ENCODE results near the gene COL4A2.

Gene COL4A2

GRCh38 chr13:110418944-110419343 is 111.9 kb downstream of the COL4A2 start:
- no peak overlapping the region for H3K4me3 ChIP-seq (ENCODE audit: low read length in 2 of 2)
- no peak overlapping the region for H3K18ac ChIP-seq (ENCODE audit: low read length)
- H3K23ac ChIP-seq (ENCODE audit: low read depth, low read length, poor library complexity), result no peak overlapping the region
- H2BK12ac ChIP-seq (ENCODE audit: low read length), result no peak overlapping the region
- H3K9me3 ChIP-seq (replicated peaks in 1 of 2; ENCODE audit: control insufficient read depth in 2 of 2, insufficient read depth in 1 of 2, low read depth in 1 of 2, low read length in 2 of 2), result peaks cover 0 to 3% of the 10 kb centered on the region in 2 donors
- no peak overlapping the region for H3K9ac ChIP-seq (ENCODE audit: low read depth, low read length, poor library complexity)
- no peak overlapping the region for H3K14ac ChIP-seq (ENCODE audit: low read length)
- H2AFZ ChIP-seq (ENCODE audit: low read length), result no peak overlapping the region
- H2BK15ac ChIP-seq (ENCODE audit: low read length), result no peak overlapping the region
- H2AK5ac ChIP-seq (ENCODE audit: low read depth, low read length), result no peak overlapping the region
- no peak overlapping the region for H3K27ac ChIP-seq (replicated peaks; ENCODE audit: low read length)
- no peak overlapping the region for H3K4me2 ChIP-seq (ENCODE audit: insufficient read depth, low read length, poor library complexity, severe bottlenecking)
- no peak overlapping the region for H3K4ac ChIP-seq (ENCODE audit: low read length)
- H3K4me1 ChIP-seq (ENCODE audit: control insufficient read depth in 2 of 2, insufficient read depth in 1 of 2, low read depth in 1 of 2, low read length in 2 of 2), result no peaks in the 10 kb centered on the region
- H3K27me3 ChIP-seq (ENCODE audit: control insufficient read depth in 3 of 3, insufficient read depth in 3 of 3, low read depth in 1 of 3, low read length in 3 of 3), result no peaks in the 10 kb centered on the region
- H2BK5ac ChIP-seq (ENCODE audit: low read length), result no peak overlapping the region
- no peak for DNase-seq (ENCODE audit: low spot score)
- no peak overlapping the region for H2BK120ac ChIP-seq (ENCODE audit: low read depth, low read length)
- no CpG with 5 or more reads among the region's 9 CpGs for WGBS, 2 donors (ENCODE audit: extremely low coverage in 2 of 2, insufficient read length in 2 of 2, insufficient replicate concordance in 1 of 2)
- peaks cover 4 to 51% of the 10 kb centered on the region in 2 donors for H3K36me3 ChIP-seq (replicated peaks in 1 of 2; ENCODE audit: control insufficient read depth in 2 of 2, insufficient read depth in 2 of 2, low read length in 2 of 2)
- no peaks in the 10 kb centered on the region for H3K79me1 ChIP-seq (ENCODE audit: low read depth, low read length)
- no peak overlapping the region for H4K8ac ChIP-seq (ENCODE audit: low read depth, low read length)
- no peak overlapping the region for H4K91ac ChIP-seq (ENCODE audit: low read depth, low read length, poor library complexity)

- no peak overlapping the region for H3K14ac ChIP-seq (ENCODE audit: low read length)
- no peak overlapping the region for H2BK5ac ChIP-seq (ENCODE audit: low read length)
- no peak overlapping the region for H3K23ac ChIP-seq (ENCODE audit: low read depth, low read length, poor library complexity)
- no peak overlapping the region for H2BK120ac ChIP-seq (ENCODE audit: low read depth, low read length)
- no peak overlapping the region for H3K27ac ChIP-seq (replicated peaks; ENCODE audit: low read length)
- no peak overlapping the region for H3K4me3 ChIP-seq (ENCODE audit: low read length in 2 of 2)
- H3K27me3 ChIP-seq (ENCODE audit: control insufficient read depth in 3 of 3, insufficient read depth in 3 of 3, low read depth in 1 of 3, low read length in 3 of 3), result no peaks in the 10 kb centered on the region
- no peak overlapping the region for H4K91ac ChIP-seq (ENCODE audit: low read depth, low read length, poor library complexity)
- H3K4ac ChIP-seq (ENCODE audit: low read length), result no peak overlapping the region
- H3K79me1 ChIP-seq (ENCODE audit: low read depth, low read length), result no peaks in the 10 kb centered on the region
- DNase-seq (ENCODE audit: low spot score), result no peak
- H3K4me2 ChIP-seq (ENCODE audit: insufficient read depth, low read length, poor library complexity, severe bottlenecking), result no peak overlapping the region
- no peak overlapping the region for H2AFZ ChIP-seq (ENCODE audit: low read length)
- H2AK5ac ChIP-seq (ENCODE audit: low read depth, low read length), result no peak overlapping the region
- no peaks in the 10 kb centered on the region for H3K4me1 ChIP-seq (ENCODE audit: control insufficient read depth in 2 of 2, insufficient read depth in 1 of 2, low read depth in 1 of 2, low read length in 2 of 2)
- H2BK15ac ChIP-seq (ENCODE audit: low read length), result no peak overlapping the region
- H3K18ac ChIP-seq (ENCODE audit: low read length), result no peak overlapping the region
- no peak overlapping the region for H4K8ac ChIP-seq (ENCODE audit: low read depth, low read length)
- no peak overlapping the region for H2BK12ac ChIP-seq (ENCODE audit: low read length)
- H3K9me3 ChIP-seq (replicated peaks in 1 of 2; ENCODE audit: control insufficient read depth in 2 of 2, insufficient read depth in 1 of 2, low read depth in 1 of 2, low read length in 2 of 2), result peaks cover 0 to 3% of the 10 kb centered on the region in 2 donors
- H3K9ac ChIP-seq (ENCODE audit: low read depth, low read length, poor library complexity), result no peak overlapping the region
- no CpG with 5 or more reads among the region's 14 CpGs for WGBS, 2 donors (ENCODE audit: extremely low coverage in 2 of 2, insufficient read length in 2 of 2, insufficient replicate concordance in 1 of 2)
- peaks cover 4 to 54% of the 10 kb centered on the region in 2 donors for H3K36me3 ChIP-seq (replicated peaks in 1 of 2; ENCODE audit: control insufficient read depth in 2 of 2, insufficient read depth in 2 of 2, low read length in 2 of 2)
These were observed 112.3 kb downstream of the COL4A2 start for GRCh38 chr13:110419381-110419791.

- no peak overlapping the region for H3K4me2 ChIP-seq (ENCODE audit: insufficient read depth, low read length, poor library complexity, severe bottlenecking)
- H3K4ac ChIP-seq (ENCODE audit: low read length), result no peak overlapping the region
- no peak overlapping the region for H4K91ac ChIP-seq (ENCODE audit: low read depth, low read length, poor library complexity)
- peaks cover 0 to 3% of the 10 kb centered on the region in 2 donors for H3K9me3 ChIP-seq (replicated peaks in 1 of 2; ENCODE audit: control insufficient read depth in 2 of 2, insufficient read depth in 1 of 2, low read depth in 1 of 2, low read length in 2 of 2)
- peaks cover 4 to 56% of the 10 kb centered on the region in 2 donors for H3K36me3 ChIP-seq (replicated peaks in 1 of 2; ENCODE audit: control insufficient read depth in 2 of 2, insufficient read depth in 2 of 2, low read length in 2 of 2)
- no peak overlapping the region for H2BK12ac ChIP-seq (ENCODE audit: low read length)
- H3K27me3 ChIP-seq (ENCODE audit: control insufficient read depth in 3 of 3, insufficient read depth in 3 of 3, low read depth in 1 of 3, low read length in 3 of 3), result no peaks in the 10 kb centered on the region
- H2AK5ac ChIP-seq (ENCODE audit: low read depth, low read length), result no peak overlapping the region
- H2BK5ac ChIP-seq (ENCODE audit: low read length), result no peak overlapping the region
- peaks cover 0 to 3% of the 10 kb centered on the region in 2 donors for H3K4me1 ChIP-seq (ENCODE audit: control insufficient read depth in 2 of 2, insufficient read depth in 1 of 2, low read depth in 1 of 2, low read length in 2 of 2)
- DNase-seq (ENCODE audit: low spot score), result no peak
- H3K9ac ChIP-seq (ENCODE audit: low read depth, low read length, poor library complexity), result no peak overlapping the region
- no peak overlapping the region for H3K18ac ChIP-seq (ENCODE audit: low read length)
- H3K4me3 ChIP-seq (ENCODE audit: low read length in 2 of 2), result no peak overlapping the region
- H2BK120ac ChIP-seq (ENCODE audit: low read depth, low read length), result no peak overlapping the region
- no peak overlapping the region for H4K8ac ChIP-seq (ENCODE audit: low read depth, low read length)
- H2AFZ ChIP-seq (ENCODE audit: low read length), result no peak overlapping the region
- H3K27ac ChIP-seq (replicated peaks; ENCODE audit: low read length), result no peak overlapping the region
- H3K79me1 ChIP-seq (ENCODE audit: low read depth, low read length), result no peaks in the 10 kb centered on the region
- H3K14ac ChIP-seq (ENCODE audit: low read length), result no peak overlapping the region
- WGBS, 2 donors (ENCODE audit: extremely low coverage in 2 of 2, insufficient read length in 2 of 2, insufficient replicate concordance in 1 of 2), result no CpG with 5 or more reads among the region's 7 CpGs
- H3K23ac ChIP-seq (ENCODE audit: low read depth, low read length, poor library complexity), result no peak overlapping the region
- H2BK15ac ChIP-seq (ENCODE audit: low read length), result no peak overlapping the region
These were observed 112.9 kb downstream of the COL4A2 start for GRCh38 chr13:110419946-110420345.

GRCh38 chr13:110420626-110421025 is 113.5 kb downstream of the COL4A2 start:
- no peak overlapping the region for H3K4me2 ChIP-seq (ENCODE audit: insufficient read depth, low read length, poor library complexity, severe bottlenecking)
- H3K36me3 ChIP-seq (replicated peaks in 1 of 2; ENCODE audit: control insufficient read depth in 2 of 2, insufficient read depth in 2 of 2, low read length in 2 of 2), result peaks cover 6 to 56% of the 10 kb centered on the region in 2 donors
- no peak overlapping the region for H2BK5ac ChIP-seq (ENCODE audit: low read length)
- H2BK12ac ChIP-seq (ENCODE audit: low read length), result no peak overlapping the region
- no peak overlapping the region for H3K4me3 ChIP-seq (ENCODE audit: low read length in 2 of 2)
- H2AK5ac ChIP-seq (ENCODE audit: low read depth, low read length), result no peak overlapping the region
- no peak overlapping the region for H3K27ac ChIP-seq (replicated peaks; ENCODE audit: low read length)
- no peak overlapping the region for H4K8ac ChIP-seq (ENCODE audit: low read depth, low read length)
- H3K14ac ChIP-seq (ENCODE audit: low read length), result no peak overlapping the region
- no CpG with 5 or more reads among the region's 6 CpGs for WGBS, 2 donors (ENCODE audit: extremely low coverage in 2 of 2, insufficient read length in 2 of 2, insufficient replicate concordance in 1 of 2)
- H3K23ac ChIP-seq (ENCODE audit: low read depth, low read length, poor library complexity), result no peak overlapping the region
- no peak overlapping the region for H4K91ac ChIP-seq (ENCODE audit: low read depth, low read length, poor library complexity)
- H2BK15ac ChIP-seq (ENCODE audit: low read length), result no peak overlapping the region
- H3K9me3 ChIP-seq (replicated peaks in 1 of 2; ENCODE audit: control insufficient read depth in 2 of 2, insufficient read depth in 1 of 2, low read depth in 1 of 2, low read length in 2 of 2), result peaks cover 0 to 3% of the 10 kb centered on the region in 2 donors
- H2AFZ ChIP-seq (ENCODE audit: low read length), result no peak overlapping the region
- no peak for DNase-seq (ENCODE audit: low spot score)
- no peaks in the 10 kb centered on the region for H3K27me3 ChIP-seq (ENCODE audit: control insufficient read depth in 3 of 3, insufficient read depth in 3 of 3, low read depth in 1 of 3, low read length in 3 of 3)
- peaks cover 3% of the 10 kb centered on the region for H3K79me1 ChIP-seq (ENCODE audit: low read depth, low read length)
- H3K9ac ChIP-seq (ENCODE audit: low read depth, low read length, poor library complexity), result no peak overlapping the region
- no peak overlapping the region for H3K4ac ChIP-seq (ENCODE audit: low read length)
- peaks cover 0 to 3% of the 10 kb centered on the region in 2 donors for H3K4me1 ChIP-seq (ENCODE audit: control insufficient read depth in 2 of 2, insufficient read depth in 1 of 2, low read depth in 1 of 2, low read length in 2 of 2)
- H2BK120ac ChIP-seq (ENCODE audit: low read depth, low read length), result no peak overlapping the region
- H3K18ac ChIP-seq (ENCODE audit: low read length), result no peak overlapping the region
